Parathyroid adenoma (tissue), 2 donors: Measurements from ENCODE around the gene NEU4.
"Not testable (repeated sequence)": the region's sequence is repeated elsewhere in the genome, so short reads cannot be mapped to it uniquely, and the experiment has no call there.

Experiments used
- H2AFZ ChIP-seq: fragments of 300-600 bp; sonication (generic); one replicate; pipeline ENCODE4 v1.7.0; 2017; ENCODE audit warnings: antibody characterized with exemption, mild to moderate bottlenecking
- H3K27ac ChIP-seq: fragments of 300-600 bp; sonication (generic); one replicate; pipeline ENCODE4 v1.7.0; 2017
- H3K27me3 ChIP-seq: fragments of 300-600 bp; sonication (generic); one replicate; pipeline ENCODE4 v1.7.0; 2017; ENCODE audit warnings: low read length; ENCODE audit not compliant: control insufficient read depth, insufficient read depth
- H3K36me3 ChIP-seq: fragments of 300-600 bp; sonication (generic); one replicate; pipeline ENCODE4 v1.7.0; 2017; ENCODE audit warnings: low read length; ENCODE audit not compliant: control insufficient read depth, insufficient read depth
- H3K4me1 ChIP-seq: fragments of 300-600 bp; sonication (generic); one replicate; pipeline ENCODE4 v1.7.0; 2017; ENCODE audit warnings: control low read depth
- H3K4me2 ChIP-seq: fragments of 300-600 bp; sonication (generic); one replicate; pipeline ENCODE4 v1.7.0; 2017; ENCODE audit warnings: low read length
- H3K4me3 ChIP-seq: fragments of 300-600 bp; sonication (generic); one replicate; pipeline ENCODE4 v1.7.0; 2017; ENCODE audit warnings: low read depth, low read length
- H3K79me2 ChIP-seq: fragments of 300-600 bp; sonication (generic); one replicate; pipeline ENCODE4 v1.7.0; 2017; ENCODE audit warnings: control low read depth
- H3K9ac ChIP-seq: fragments of 300-600 bp; sonication (generic); one replicate; pipeline ENCODE4 v1.7.0; 2017; ENCODE audit warnings: mild to moderate bottlenecking
- H3K9me3 ChIP-seq: fragments of 300-600 bp; sonication (generic); one replicate; pipeline ENCODE4 v1.7.0; 2017; ENCODE audit warnings: low read length; ENCODE audit not compliant: control insufficient read depth
- CTCF ChIP-seq: fragments of 300-600 bp; sonication (generic); IDR thresholded peaks from one replicate; pipeline ENCODE4 v1.7.0; 2017; ENCODE audit warnings: antibody characterized with exemption, mild to moderate bottlenecking
- donor health status: primary hyperparathyroidism.

Gene NEU4

GRCh38 chr2:241780939-241781569, 27.9 kb upstream of the NEU4 start:
- Histone ChIP-seq H3K9ac (no peak overlapping the region), H3K27me3 (no peaks in the 10 kb centered on the region), H2AFZ (no peak overlapping the region), H3K4me2 (no peak overlapping the region), H3K4me3 (no peak overlapping the region), H3K9me3 (no peaks in the 10 kb centered on the region), H3K36me3 (no peaks in the 10 kb centered on the region), H3K27ac (no peak overlapping the region), H3K4me1 (no peaks in the 10 kb centered on the region), H3K79me2 (no peaks in the 10 kb centered on the region)
- TF ChIP-seq CTCF: no peak

GRCh38 chr2:241782053-241782452, 26.9 kb upstream of the NEU4 start:
- H3K36me3 ChIP-seq, H3K27me3 ChIP-seq, H3K9ac ChIP-seq: not testable (repeated sequence)

GRCh38 chr2:241788135-241788534, 20.9 kb upstream of the NEU4 start:
- H3K4me2 ChIP-seq: no peak overlapping the region
- no peak overlapping the region for H3K9ac ChIP-seq
- no peaks in the 10 kb centered on the region for H3K79me2 ChIP-seq
- TF ChIP-seq CTCF: no peak
- H3K27me3 ChIP-seq: no peaks in the 10 kb centered on the region
- no peak overlapping the region for H2AFZ ChIP-seq
- no peak overlapping the region for H3K27ac ChIP-seq
- H3K4me3 ChIP-seq: no peak overlapping the region
- H3K9me3 ChIP-seq: no peaks in the 10 kb centered on the region
- no peaks in the 10 kb centered on the region for H3K36me3 ChIP-seq
- no peaks in the 10 kb centered on the region for H3K4me1 ChIP-seq

More at GRCh38 chr2:241782053-241782452, 26.9 kb upstream of the NEU4 start:
- not testable (repeated sequence) for H3K4me1 ChIP-seq, H3K27ac ChIP-seq, H3K4me3 ChIP-seq, H2AFZ ChIP-seq, H3K9me3 ChIP-seq, H3K79me2 ChIP-seq, H3K4me2 ChIP-seq

- no peaks in the 10 kb centered on the region for H3K4me1 ChIP-seq
- no peak overlapping the region for H2AFZ ChIP-seq
- H3K36me3 ChIP-seq: no peaks in the 10 kb centered on the region
- H3K4me2 ChIP-seq: no peak overlapping the region
- H3K9me3 ChIP-seq: no peaks in the 10 kb centered on the region
- H3K9ac ChIP-seq: no peak overlapping the region
- no peaks in the 10 kb centered on the region for H3K27me3 ChIP-seq
- TF ChIP-seq CTCF: no peak
- H3K27ac ChIP-seq: no peak overlapping the region
- H3K4me3 ChIP-seq: no peak overlapping the region
- no peaks in the 10 kb centered on the region for H3K79me2 ChIP-seq
These were observed 20.4 kb upstream of the NEU4 start for GRCh38 chr2:241788572-241788971.

GRCh38 chr2:241791385-241791784, 17.6 kb upstream of the NEU4 start:
- H3K9ac ChIP-seq, H3K9me3 ChIP-seq, H3K36me3 ChIP-seq, H3K4me2 ChIP-seq, H3K27ac ChIP-seq, H3K79me2 ChIP-seq, H3K4me1 ChIP-seq, H3K27me3 ChIP-seq, H2AFZ ChIP-seq, H3K4me3 ChIP-seq: not testable (repeated sequence)

GRCh38 chr2:241793385-241793784, 15.6 kb upstream of the NEU4 start:
- H3K27me3 ChIP-seq: no peaks in the 10 kb centered on the region

More at GRCh38 chr2:241793385-241793784, 15.6 kb upstream of the NEU4 start:
- Histone ChIP-seq H2AFZ (no peak overlapping the region), H3K9me3 (no peaks in the 10 kb centered on the region), H3K4me2 (no peak overlapping the region), H3K36me3 (no peaks in the 10 kb centered on the region), H3K9ac (no peak overlapping the region), H3K4me1 (no peaks in the 10 kb centered on the region), H3K27ac (no peak overlapping the region), H3K79me2 (no peaks in the 10 kb centered on the region), H3K4me3 (no peak overlapping the region)
- no peak for TF ChIP-seq CTCF
